ENCODE measurements around the gene ZNF536. TPM values are rescaled to one million over a fixed set of nuclear protein-coding genes. Genes with fewer than 3 reads are reported as not detected.

ZNF536 gene
- total and polyA plus RNA-seq, 9 of the 15 experiments (the other 6 are each of a cell fraction or from before 2014, with no cell fraction given): not detected

DNA sequence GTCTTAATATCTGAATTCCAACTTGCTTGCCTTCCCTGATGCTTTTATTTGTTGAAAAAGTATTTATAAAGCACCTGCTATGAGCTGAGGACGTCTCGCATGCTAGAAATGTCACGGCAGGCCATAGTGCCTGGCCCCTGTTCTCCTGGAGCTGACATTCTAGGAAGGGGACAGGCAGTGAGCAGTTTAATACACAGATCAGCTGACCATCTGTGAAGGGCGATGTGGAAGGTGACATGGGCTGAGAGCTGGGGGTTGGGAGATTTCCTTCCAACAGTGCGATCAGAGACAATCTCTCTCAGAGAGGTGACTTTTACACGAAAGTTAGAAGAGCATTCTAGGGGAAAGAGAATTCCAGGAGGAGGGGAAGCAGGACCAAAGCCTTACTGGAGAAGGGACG is 153.2 kb downstream of the ZNF536 start:
- ChIA-PET POLR2A (interaction anchor here (0.6 to 0.9 kb wide), 2 partner anchors 19 to 453 kb away, joined by 3 read pairs; no protein-coding TSS in a partner anchor), CTCF (ENCODE audit: low intra/inter-chr PET ratio) (no interaction called here)
- in situ Hi-C loops (cut with MboI) (no loop called here), intact Hi-C loops (cut with micrococcal nuclease) (no loop called here)
- Histone ChIP-seq H3K4me2 (ENCODE audit: insufficient read depth, low read length) (no peak overlapping the region), H3K4me1 (replicated peaks in 1 of 2; ENCODE audit: control insufficient read depth in 2 of 2, insufficient read depth in 2 of 2, low read length in 2 of 2) (no peaks in the 10 kb centered on the region), H4K20me1 (replicated peaks; ENCODE audit: control insufficient read depth, insufficient read depth, low read length) (0 out of 2 replicates have a peak, but pooled peaks cover 3% of the 10 kb centered on the region), H3K4me3 (no peak overlapping the region), H2AFZ (ENCODE audit: low read depth, low read length) (no peak overlapping the region), H3K9ac (ENCODE audit: insufficient read depth in 1 of 2, low read depth in 2 of 2, low read length in 2 of 2) (no peak overlapping the region), H3K27me3 (ENCODE audit: control insufficient read depth in 2 of 2, insufficient read depth in 2 of 2, low read length in 2 of 2) (peaks cover 4 to 13% of the 10 kb centered on the region in 2 experiments; a peak in 4 of 5 replicates), H3K9me1 (ENCODE audit: control insufficient read depth, insufficient read depth, low read length) (no peaks in the 10 kb centered on the region), H3K79me2 (ENCODE audit: control insufficient read depth, insufficient read depth, low read length) (no peaks in the 10 kb centered on the region), H3K9me3 (replicated peaks; ENCODE audit: control insufficient read depth, insufficient read depth, low read depth, low read length) (no peaks in the 10 kb centered on the region), H3K27ac (ENCODE audit: extremely low read depth, low read depth, low read length) (no peak overlapping the region), H3K36me3 (ENCODE audit: control insufficient read depth, insufficient read depth, low read length) (no peaks in the 10 kb centered on the region)
- 0% methylated on average over 7 of the region's 7 CpGs for WGBS (ENCODE audit: insufficient coverage, low coverage, missing lambda C conversion rate)
- TF ChIP-seq HMGN3 (IDR thresholded peaks at IDR 0.05; ENCODE audit: borderline replicate concordance, extremely low read depth, insufficient read length, low read depth, low read length) (no peak), ETV5 (CRISPR knock-in tag; IDR thresholded peaks at IDR 0.05; ENCODE audit: low read depth) (no peak), NFXL1 (CRISPR knock-in tag; IDR thresholded peaks at IDR 0.05) (no peak), ETV6 (IDR thresholded peaks at IDR 0.05; ENCODE audit: borderline replicate concordance in 1 of 2, low read depth in 2 of 2, low read length in 1 of 2) (no peak), ETV6 (CRISPR knock-in tag; IDR thresholded peaks at IDR 0.05; ENCODE audit: borderline replicate concordance) (no peak), ZNF197 (CRISPR knock-in tag; IDR thresholded peaks at IDR 0.05; ENCODE audit: low read depth) (no peak), TEAD1 (CRISPR knock-in tag; IDR thresholded peaks at IDR 0.05) (no peak), MEIS2 (IDR thresholded peaks at IDR 0.05; ENCODE audit: partially characterized antibody) (no peak), ELF1 (tag; IDR thresholded peaks at IDR 0.05) (no peak), SMARCA5 (IDR thresholded peaks at IDR 0.05) (no peak)
- ATAC-seq (no peak), DNase-seq (ENCODE audit: extremely low read depth in 1 of 4, low spot score in 3 of 4) (no peak), FAIRE-seq (no peak)
- BruUV-seq (replicated peaks): no TSS peak
